GM12874 (cell line): Measurements from ENCODE around the gene ISM2.

ENCODE experiments used
- TF ChIP-seq, protein P1 (sequence below): IDR thresholded peaks from 2 replicates; pipeline ENCODE4 v1.5.1; 2011; ENCODE audit warnings: low read depth, mild to moderate bottlenecking, control low read depth, low read length, moderate library complexity; ENCODE audit not compliant: insufficient read depth

ISM2 gene

DNA sequence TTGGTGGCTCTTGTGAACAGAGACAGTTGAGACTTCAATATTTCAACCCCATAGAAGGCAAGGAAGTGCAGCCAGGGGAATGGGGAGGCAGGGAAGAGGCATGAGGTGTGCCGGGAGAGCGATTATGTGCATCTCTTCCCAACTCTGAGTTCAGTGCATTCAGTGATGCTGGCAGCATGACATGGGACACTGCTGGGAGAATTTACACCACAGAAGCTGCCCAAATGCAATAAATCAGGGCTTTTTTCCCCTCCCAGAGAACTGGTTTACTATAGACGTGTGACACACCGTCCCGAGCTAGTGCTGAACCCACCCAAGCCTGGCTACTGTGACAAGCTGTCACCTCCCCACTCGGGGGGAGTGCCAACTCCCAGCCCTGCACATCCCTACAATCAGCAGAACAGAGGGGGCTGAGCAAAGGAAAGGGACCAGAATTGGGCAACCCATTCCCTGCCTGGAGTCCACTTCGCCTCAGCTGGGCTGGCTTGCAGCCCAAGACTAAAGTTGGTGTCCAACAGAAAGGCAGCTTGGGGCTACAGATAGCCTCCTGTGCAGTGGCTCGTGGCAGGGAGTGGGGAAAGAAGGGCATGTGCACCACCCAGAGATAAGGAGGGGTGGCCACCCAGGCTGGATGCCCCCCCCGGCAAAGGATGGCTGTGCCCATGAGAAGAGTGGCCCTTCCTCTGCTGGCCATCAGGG lies 24.0 kb downstream of the ISM2 start:
- TF ChIP-seq, protein P1, sequence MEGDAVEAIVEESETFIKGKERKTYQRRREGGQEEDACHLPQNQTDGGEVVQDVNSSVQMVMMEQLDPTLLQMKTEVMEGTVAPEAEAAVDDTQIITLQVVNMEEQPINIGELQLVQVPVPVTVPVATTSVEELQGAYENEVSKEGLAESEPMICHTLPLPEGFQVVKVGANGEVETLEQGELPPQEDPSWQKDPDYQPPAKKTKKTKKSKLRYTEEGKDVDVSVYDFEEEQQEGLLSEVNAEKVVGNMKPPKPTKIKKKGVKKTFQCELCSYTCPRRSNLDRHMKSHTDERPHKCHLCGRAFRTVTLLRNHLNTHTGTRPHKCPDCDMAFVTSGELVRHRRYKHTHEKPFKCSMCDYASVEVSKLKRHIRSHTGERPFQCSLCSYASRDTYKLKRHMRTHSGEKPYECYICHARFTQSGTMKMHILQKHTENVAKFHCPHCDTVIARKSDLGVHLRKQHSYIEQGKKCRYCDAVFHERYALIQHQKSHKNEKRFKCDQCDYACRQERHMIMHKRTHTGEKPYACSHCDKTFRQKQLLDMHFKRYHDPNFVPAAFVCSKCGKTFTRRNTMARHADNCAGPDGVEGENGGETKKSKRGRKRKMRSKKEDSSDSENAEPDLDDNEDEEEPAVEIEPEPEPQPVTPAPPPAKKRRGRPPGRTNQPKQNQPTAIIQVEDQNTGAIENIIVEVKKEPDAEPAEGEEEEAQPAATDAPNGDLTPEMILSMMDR: no peak

DNA sequence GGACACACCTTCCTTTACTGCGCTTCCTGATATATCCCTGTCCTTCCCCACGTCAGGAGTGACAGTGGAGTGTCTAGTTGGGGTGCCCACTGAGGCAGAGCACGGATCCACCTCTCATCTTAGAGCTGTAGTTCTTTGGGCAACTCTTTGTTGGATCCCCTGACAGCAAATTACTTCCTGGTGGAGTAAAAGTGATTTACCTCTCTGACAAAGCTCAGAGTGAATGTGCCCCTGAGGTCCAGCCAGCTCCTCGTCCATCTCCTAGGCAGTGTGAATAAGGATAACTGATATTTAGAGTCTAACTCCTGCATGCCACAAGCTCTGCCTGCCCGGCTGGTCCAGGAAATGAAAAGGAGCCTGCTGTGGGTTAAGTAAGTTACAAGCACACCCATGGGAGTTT lies 24.7 kb downstream of the ISM2 start:
- TF ChIP-seq, protein P1: no peak

DNA sequence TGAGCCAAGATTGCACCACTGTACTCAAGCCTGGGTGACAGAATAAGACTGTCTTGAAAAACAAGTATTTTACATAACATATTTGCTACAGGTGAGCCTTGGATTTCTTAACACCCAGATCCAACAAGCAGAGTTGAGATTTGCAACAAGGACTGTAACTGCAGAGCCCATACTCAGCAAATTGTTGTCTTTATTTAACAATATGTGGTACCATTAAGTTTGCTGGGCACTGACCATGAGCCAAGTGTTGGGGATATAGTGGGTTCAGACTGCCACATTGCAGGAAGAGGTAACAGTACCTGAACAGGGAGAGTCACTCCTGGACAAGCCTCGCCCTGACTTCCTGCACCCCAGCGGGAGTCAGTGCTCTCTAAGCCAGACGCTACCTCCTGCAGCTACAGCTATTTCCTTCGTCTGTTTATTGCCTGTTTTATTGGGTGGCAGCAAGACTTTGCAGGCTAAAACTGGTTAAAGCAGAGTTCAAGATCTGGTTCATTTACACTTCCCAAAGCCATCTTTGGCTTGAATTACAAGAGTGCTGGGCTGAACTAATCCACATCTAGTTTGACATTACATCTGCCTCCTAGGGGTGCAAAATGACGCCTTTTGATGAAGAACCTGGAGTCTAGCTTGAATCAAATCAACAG lies 28.3 kb downstream of the ISM2 start:
- TF ChIP-seq, protein P1: no peak

DNA sequence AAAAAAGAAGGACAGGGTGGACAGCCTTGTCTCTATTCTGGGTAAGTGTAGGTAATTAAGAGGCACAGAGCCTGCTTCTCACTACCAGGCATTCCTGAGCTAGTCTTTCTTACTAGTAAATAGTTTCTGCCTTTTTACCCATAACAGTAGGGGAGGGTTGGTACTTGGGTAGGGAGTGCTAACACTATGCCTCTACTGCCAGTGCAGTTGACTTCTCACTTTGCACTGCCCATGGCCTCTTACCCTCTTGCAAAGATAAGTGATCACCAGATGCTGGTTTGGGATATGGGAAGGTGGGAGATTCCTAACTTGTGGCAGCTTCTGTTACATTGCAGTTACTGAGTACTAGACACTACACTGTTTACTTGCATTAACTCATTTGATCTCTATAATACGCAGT lies 29.1 kb downstream of the ISM2 start:
- TF ChIP-seq, protein P1: no peak

DNA sequence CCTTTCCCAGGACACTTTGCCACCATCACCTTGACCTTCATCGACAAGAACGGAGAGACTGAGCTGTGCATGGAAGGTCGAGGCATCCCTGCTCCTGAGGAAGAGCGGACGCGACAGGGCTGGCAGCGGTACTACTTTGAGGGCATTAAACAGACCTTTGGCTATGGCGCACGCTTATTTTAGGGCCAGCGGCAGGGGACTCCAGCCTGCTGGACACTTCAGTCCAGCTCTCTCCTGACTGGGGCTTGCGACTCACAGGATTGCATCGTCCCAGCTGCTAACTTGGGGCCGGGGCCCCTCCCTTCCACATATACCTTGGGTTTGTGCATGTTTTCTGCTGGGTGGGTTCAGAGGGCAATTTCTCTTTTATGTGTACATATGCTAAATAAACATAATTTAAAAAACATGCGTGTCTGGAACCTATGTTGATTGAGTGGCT lies 29.5 kb downstream of the ISM2 start:
- TF ChIP-seq, protein P1: no peak

DNA sequence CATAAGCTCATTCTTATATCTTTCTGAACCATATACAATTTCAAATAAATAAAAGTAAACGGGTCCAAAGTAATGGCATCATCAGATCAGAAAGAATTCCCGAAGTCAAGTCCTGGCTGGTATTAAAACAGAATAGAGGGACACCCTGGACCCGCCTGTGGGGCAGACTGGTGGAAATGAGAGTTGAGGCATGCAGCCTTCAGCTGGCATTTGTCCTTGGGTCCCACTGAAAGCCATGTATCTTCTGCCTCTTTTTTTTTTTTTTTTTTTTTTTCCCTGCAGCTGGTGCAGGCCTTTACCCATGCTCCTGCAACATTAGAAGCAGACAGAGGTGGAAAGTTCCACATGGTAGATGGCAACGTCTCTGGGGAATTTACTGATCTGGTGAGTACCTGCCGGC lies 30.8 kb downstream of the ISM2 start:
- TF ChIP-seq, protein P1: no peak

DNA sequence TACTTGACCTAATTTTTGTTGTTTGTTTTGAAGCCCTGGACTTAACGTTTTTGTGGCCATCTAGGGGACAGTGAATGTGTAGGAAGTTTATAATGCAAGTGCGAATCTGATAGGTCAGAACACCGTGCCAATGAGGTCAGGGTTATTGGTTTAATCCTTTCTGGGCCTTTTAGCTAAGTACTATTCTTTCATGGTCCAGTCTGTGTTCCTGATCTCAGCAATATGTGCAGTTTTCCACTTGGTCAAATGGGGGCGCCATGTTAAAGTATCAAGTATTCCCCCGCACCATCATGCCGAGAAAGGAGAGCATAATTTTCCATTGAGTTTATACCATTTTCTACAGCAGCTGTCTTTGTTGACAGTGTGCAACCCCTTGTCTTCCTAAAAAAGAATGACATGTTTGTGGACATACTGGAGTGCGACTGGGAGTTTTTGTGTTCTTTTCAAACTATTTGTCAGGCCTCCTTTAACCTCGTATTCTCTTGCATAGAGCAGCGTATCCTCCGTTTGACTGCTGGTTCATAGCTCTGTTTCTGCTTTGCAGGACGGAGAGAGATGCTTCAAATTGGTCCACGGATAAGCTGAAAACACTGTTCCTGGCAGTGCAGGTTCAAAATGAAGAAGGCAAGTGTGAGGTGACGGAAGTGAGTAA lies 39.4 kb downstream of the ISM2 start:
- TF ChIP-seq, protein P1: peak; percentile 64
